HFFc6 (cell line): ENCODE results near the gene BTBD17. TPM values are rescaled to one million over a fixed set of nuclear protein-coding genes. Genes with fewer than 3 reads are reported as not detected.
A peak's percentile ranks its signal among the peaks of the same experiment; 100 is the strongest.

Source experiments
- DNase-seq: peaks from one replicate; pipeline ENCODE4 v3.0.0-alpha.2; 2018
- H3K27ac Mint-ChIP-seq: 2 replicates; pipeline ENCODE4 v1.8.0; 2020; ENCODE audit warnings: mild to moderate bottlenecking, mixed read lengths
- H3K27me3 Mint-ChIP-seq: 2 replicates; pipeline ENCODE4 v1.8.0; 2021; ENCODE audit warnings: mild to moderate bottlenecking, moderate library complexity, mixed read lengths; ENCODE audit not compliant: insufficient read depth
- H3K36me3 Mint-ChIP-seq: 2 replicates; pipeline ENCODE4 v1.8.0; 2021; ENCODE audit warnings: low read depth, mixed read lengths
- H3K4me1 Mint-ChIP-seq: 2 replicates; pipeline ENCODE4 v1.8.0; 2020; ENCODE audit warnings: low read depth, mixed read lengths
- H3K4me3 Mint-ChIP-seq: 2 replicates; pipeline ENCODE4 v1.8.0; 2020; ENCODE audit warnings: mild to moderate bottlenecking, moderate library complexity, mixed read lengths
- H3K9me3 Mint-ChIP-seq: 2 replicates; pipeline ENCODE4 v1.8.0; 2020; ENCODE audit warnings: mild to moderate bottlenecking, mixed read lengths
- CTCF ChIP-seq: fragments of 200-600 bp; sonication (generic); IDR thresholded peaks from 2 replicates; pipeline ENCODE4 v1.5.0; 2021; ENCODE audit warnings: antibody characterized with exemption, mild to moderate bottlenecking
- total RNA-seq, 6 experiments: library from RNA; stranded (reverse); fragmentation: NEBNext Ultra II Directional; extraction: Animal tissue kit (Norgen Biotek cat#: 25700); gene quantifications; 2 replicates in 1 of 6; 3 replicates in 5 of 6; pipeline ENCODE4 v1.2.3, GENCODE V29; 2021

BTBD17 gene
- total RNA-seq, 6 experiments from 2014 or later, result not detected

GRCh38 chr17:74356646-74357465, 4.8 kb downstream of the BTBD17 start:
- DNase-seq, result no peak
- no peak overlapping the region for H3K4me3 Mint-ChIP-seq
- H3K36me3 Mint-ChIP-seq, result peaks cover 4% of the 10 kb centered on the region
- H3K9me3 Mint-ChIP-seq, result peaks cover 20% of the 10 kb centered on the region
- H3K4me1 Mint-ChIP-seq, result no peaks in the 10 kb centered on the region
- H3K27ac Mint-ChIP-seq, result no peak overlapping the region
- TF ChIP-seq CTCF, result no peak
- peaks cover 7% of the 10 kb centered on the region; the same call in 1 of the 2 replicates for H3K27me3 Mint-ChIP-seq

GRCh38 chr17:74355065-74355464, 6.6 kb downstream of the BTBD17 start:
- Mint-ChIP-seq H3K36me3 (peaks cover 5% of the 10 kb centered on the region), H3K27me3 (peaks cover 7% of the 10 kb centered on the region; the same call in 1 of the 2 replicates), H3K4me3 (no peak overlapping the region), H3K9me3 (peaks cover 25% of the 10 kb centered on the region), H3K27ac (no peak overlapping the region), H3K4me1 (no peaks in the 10 kb centered on the region)
- DNase-seq, result no peak
- no peak for TF ChIP-seq CTCF

GRCh38 chr17:74354561-74354960, 7.1 kb downstream of the BTBD17 start:
- Mint-ChIP-seq H3K4me1 (no peaks in the 10 kb centered on the region), H3K27me3 (peaks cover 7% of the 10 kb centered on the region; the same call in 1 of the 2 replicates), H3K9me3 (peaks cover 29% of the 10 kb centered on the region), H3K36me3 (peaks cover 7% of the 10 kb centered on the region), H3K27ac (no peak overlapping the region), H3K4me3 (no peak overlapping the region)
- no peak for TF ChIP-seq CTCF
- DNase-seq, result no peak

- Mint-ChIP-seq H3K27me3 (peaks cover 7% of the 10 kb centered on the region; the same call in 1 of the 2 replicates), H3K9me3 (peaks cover 29% of the 10 kb centered on the region), H3K4me1 (no peaks in the 10 kb centered on the region), H3K36me3 (peaks cover 7% of the 10 kb centered on the region), H3K4me3 (no peak overlapping the region), H3K27ac (no peak overlapping the region)
- TF ChIP-seq CTCF, result peak; percentile 16; the same call in 1 of the 2 replicates
- DNase-seq, result no peak
Measured at GRCh38 chr17:74354123-74354522, 7.5 kb downstream of the BTBD17 start.

- no peaks in the 10 kb centered on the region for H3K4me1 Mint-ChIP-seq
- H3K36me3 Mint-ChIP-seq, result peaks cover 5% of the 10 kb centered on the region
- H3K9me3 Mint-ChIP-seq, result peaks cover 29% of the 10 kb centered on the region
- no peak for TF ChIP-seq CTCF
- peaks cover 7% of the 10 kb centered on the region; the same call in 1 of the 2 replicates for H3K27me3 Mint-ChIP-seq
- no peak overlapping the region for H3K27ac Mint-ChIP-seq
- no peak overlapping the region for H3K4me3 Mint-ChIP-seq
- no peak for DNase-seq
Measured at GRCh38 chr17:74353446-74354060, 8.1 kb downstream of the BTBD17 start.
